HG02763 (cell line): ENCODE results near the gene CATSPERD.
"Not testable (repeated sequence)": the region's sequence is repeated elsewhere in the genome, so short reads cannot be mapped to it uniquely, and the experiment has no call there.

ENCODE experiments used
- ATAC-seq: cut with Tn5 transposase; IDR thresholded peaks from one replicate; pipeline ENCODE4 v1.9.1; 2021; ENCODE audit warnings: mild to moderate bottlenecking, moderate library complexity; ENCODE audit not compliant: unreplicated experiment

The CATSPERD gene

DNA sequence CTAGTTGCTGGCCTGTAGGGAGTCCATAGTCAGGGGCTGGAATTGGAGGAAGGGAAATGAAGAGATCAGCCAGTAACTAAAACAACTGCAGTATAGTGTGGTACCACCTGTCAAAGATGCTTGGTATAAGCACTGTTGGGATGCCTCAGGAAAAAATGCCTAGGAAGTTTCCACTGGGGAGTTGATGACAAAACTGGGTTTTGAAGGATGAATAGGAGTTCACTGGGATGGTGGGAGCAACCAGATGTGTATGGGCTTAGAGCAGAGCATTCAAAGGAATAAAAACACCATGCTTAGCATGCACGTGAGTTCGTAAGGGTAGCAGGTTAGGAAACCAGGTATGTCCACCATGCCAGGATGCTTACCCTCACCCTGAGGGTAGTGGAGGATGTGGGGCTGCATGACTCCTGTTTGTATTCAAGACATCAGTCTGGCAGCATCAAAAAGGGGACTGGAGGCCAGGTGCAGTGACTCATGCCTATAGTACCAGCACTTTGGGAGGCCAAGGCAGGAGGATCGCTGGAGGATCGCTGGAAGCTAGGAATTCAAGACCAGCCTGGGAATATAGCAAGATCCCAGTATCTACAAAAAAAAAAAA lies 7.1 kb downstream of the CATSPERD start:
- ATAC-seq = no peak

DNA sequence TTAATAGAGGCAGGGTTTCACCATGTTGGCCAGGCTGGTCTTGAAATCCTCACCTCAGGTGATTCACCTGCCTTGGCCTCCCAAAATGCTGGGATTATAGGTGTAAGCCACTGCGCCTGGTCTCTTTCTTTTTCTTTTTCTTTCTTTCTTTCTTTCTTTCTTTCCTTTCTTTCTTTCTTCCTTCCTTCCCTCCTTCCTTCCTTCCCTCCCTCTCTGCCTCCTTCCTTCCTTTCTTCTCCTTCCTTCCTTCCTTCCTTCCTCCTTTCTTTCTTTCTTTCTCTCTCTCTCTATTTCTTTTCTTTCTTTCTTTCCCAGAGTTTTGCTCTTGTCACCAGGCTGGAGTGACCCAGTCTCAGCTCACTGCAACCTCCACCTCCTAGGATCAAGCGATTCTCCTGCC lies 12.7 kb downstream of the CATSPERD start:
- not testable (repeated sequence) for ATAC-seq

- no peak for ATAC-seq
Observed at GRCh38 chr19:5738423-5738822, 18.0 kb downstream of the CATSPERD start.

- no peak for ATAC-seq
Observed at GRCh38 chr19:5742051-5742450, 21.6 kb downstream of the CATSPERD start.

DNA sequence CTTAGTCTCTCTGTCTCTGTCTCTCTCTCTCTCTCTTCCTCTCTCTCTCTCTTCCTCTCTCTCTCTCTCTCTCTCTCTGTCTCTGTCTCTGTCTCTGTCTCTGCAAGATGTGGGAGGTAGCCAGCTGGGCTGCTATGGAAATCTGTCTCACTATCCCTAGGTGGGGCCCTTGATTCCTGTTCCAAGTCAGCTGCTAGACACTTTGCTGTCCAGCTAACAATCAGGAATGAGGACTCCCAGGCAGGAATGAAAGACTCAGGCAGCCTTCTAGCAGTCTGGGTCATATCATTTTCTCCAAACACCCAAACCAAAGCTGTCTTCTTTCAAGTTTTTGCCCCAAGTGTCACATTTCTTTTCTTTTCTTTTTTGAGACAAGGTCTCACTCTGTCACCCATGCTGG lies 23.2 kb downstream of the CATSPERD start:
- ATAC-seq = no peak

GRCh38 chr19:5744999-5745398 lies 24.6 kb downstream of the CATSPERD start:
- not testable (repeated sequence) for ATAC-seq

GRCh38 chr19:5748920-5749319 lies 28.5 kb downstream of the CATSPERD start:
- ATAC-seq = not testable (repeated sequence)

DNA sequence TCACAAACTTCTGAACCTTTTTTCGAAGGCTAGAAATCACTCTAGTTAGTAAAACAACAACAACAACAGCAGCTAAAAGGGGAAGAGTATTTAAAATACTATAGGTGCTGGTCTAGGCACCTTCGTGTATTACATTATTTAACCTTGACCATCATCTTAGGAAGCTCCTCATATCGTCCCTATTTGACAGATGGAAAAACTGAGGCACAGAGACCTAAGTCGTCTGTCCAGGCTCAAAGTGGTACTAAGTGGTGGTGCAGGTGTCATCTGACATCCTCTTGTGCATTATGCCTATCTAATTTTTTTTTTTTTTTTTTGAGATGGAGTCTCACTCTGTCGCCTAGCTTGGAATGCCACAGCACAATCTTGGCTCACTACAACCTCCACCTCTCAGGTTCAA lies 29.1 kb downstream of the CATSPERD start:
- no peak for ATAC-seq

DNA sequence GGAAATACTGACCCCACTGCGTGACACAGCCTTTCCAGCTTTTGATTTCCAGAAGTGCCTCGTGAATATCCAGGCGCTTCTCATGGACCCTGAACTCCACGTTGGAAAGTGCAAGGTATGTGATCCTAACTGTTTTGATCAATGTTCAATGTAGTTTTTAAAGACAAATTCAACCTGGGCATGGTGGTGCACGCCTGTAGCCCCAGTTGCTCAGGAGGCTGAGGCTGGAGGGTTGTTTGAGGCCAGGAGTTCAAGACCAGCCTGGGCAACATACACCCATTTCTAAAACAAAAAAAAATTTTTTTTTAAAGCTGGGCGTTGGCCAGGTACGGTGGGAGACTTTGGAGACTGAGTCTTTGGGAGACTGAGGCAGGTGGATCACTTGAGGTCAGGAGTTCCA lies 31.3 kb downstream of the CATSPERD start:
- no peak for ATAC-seq

- no peak for ATAC-seq
Observed at GRCh38 chr19:5753743-5754142, 33.3 kb downstream of the CATSPERD start.

- no peak for ATAC-seq
Observed at GRCh38 chr19:5762608-5763217, 42.3 kb downstream of the CATSPERD start.

GRCh38 chr19:5765220-5765619 lies 44.8 kb downstream of the CATSPERD start:
- ATAC-seq = no peak

GRCh38 chr19:5767949-5768348 lies 47.5 kb downstream of the CATSPERD start:
- no peak for ATAC-seq

GRCh38 chr19:5772416-5772815 lies 52.0 kb downstream of the CATSPERD start:
- ATAC-seq = no peak

GRCh38 chr19:5773276-5773675 lies 52.8 kb downstream of the CATSPERD start:
- no peak for ATAC-seq

GRCh38 chr19:5774921-5775320 lies 54.5 kb downstream of the CATSPERD start:
- ATAC-seq = no peak

GRCh38 chr19:5775668-5776309 lies 55.4 kb downstream of the CATSPERD start:
- ATAC-seq = no peak

GRCh38 chr19:5778402-5778801 lies 58.0 kb downstream of the CATSPERD start:
- ATAC-seq = no peak

- not testable (repeated sequence) for ATAC-seq
Observed at GRCh38 chr19:5780916-5781315, 60.5 kb downstream of the CATSPERD start.

GRCh38 chr19:5782322-5782721 lies 61.9 kb downstream of the CATSPERD start:
- ATAC-seq = no peak

- ATAC-seq = no peak
Observed at GRCh38 chr19:5782945-5783919, 62.8 kb downstream of the CATSPERD start.
